K562 (cell line): ENCODE results near the gene PIGQ. TPM values are rescaled to one million over a fixed set of nuclear protein-coding genes. Genes with fewer than 3 reads are reported as not detected.
A peak's percentile ranks its signal among the peaks of the same experiment; 100 is the strongest.

ENCODE experiments used
- ATF7 ChIP-seq: fragments of 450-650 bp; IDR thresholded peaks from 2 replicates; pipeline ENCODE4 v1.7.1; 2014; ENCODE audit warnings: mild to moderate bottlenecking, moderate library complexity
- CLOCK ChIP-seq: fragments of 250-450 bp; sonication (Bioruptor Pico); IDR thresholded peaks from 2 replicates; pipeline ENCODE4 v1.4.0; 2020; ENCODE audit warnings: mild to moderate bottlenecking, moderate library complexity, borderline replicate concordance
- DACH1 ChIP-seq: fragments of 450-650 bp; IDR thresholded peaks from 2 replicates; pipeline ENCODE4 v1.6.1; 2018; ENCODE audit not compliant: partially characterized antibody
- E2F1 ChIP-seq: sonication (generic); formaldehyde crosslinking; IDR thresholded peaks from 2 replicates; pipeline ENCODE4 v1.8.1; 2023; ENCODE audit warnings: mild to moderate bottlenecking, missing genetic modification reagents, moderate library complexity
- FIP1L1 ChIP-seq: fragments of 200-400 bp; formaldehyde crosslinking; IDR thresholded peaks from 2 replicates; pipeline ENCODE4 v1.6.1; 2018; ENCODE audit warnings: mild to moderate bottlenecking, low read depth, low read length; ENCODE audit not compliant: poor library complexity, severe bottlenecking
- MLLT1 ChIP-seq, 2 experiments: fragments of 450-650 bp; IDR thresholded peaks; 2 replicates each; pipeline ENCODE4 v1.6.1; 2016
- NFXL1 ChIP-seq: fragments of 450-650 bp; formaldehyde crosslinking; IDR thresholded peaks from 2 replicates; pipeline ENCODE4 v1.4.0; 2021; ENCODE audit warnings: mild to moderate bottlenecking
- PRPF4 ChIP-seq: fragments of 200-400 bp; formaldehyde crosslinking; IDR thresholded peaks from one replicate; pipeline ENCODE4 v1.6.1; 2017; ENCODE audit warnings: low read length, low read depth, mild to moderate bottlenecking; ENCODE audit not compliant: insufficient read depth, poor library complexity, severe bottlenecking
- RNF2 ChIP-seq: sonication (generic); IDR thresholded peaks from 2 replicates; pipeline ENCODE4 v1.6.1; 2016
- U2AF1 ChIP-seq: fragments of 200-400 bp; formaldehyde crosslinking; optimal IDR thresholded peaks from 2 replicates; pipeline ENCODE3; 2017; ENCODE audit warnings: mild to moderate bottlenecking, low read depth, low read length, moderate library complexity
- ZBTB34 ChIP-seq: fragments of 250-450 bp; sonication (Bioruptor Pico); IDR thresholded peaks from 2 replicates; pipeline ENCODE4 v1.8.0; 2021; ENCODE audit warnings: mild to moderate bottlenecking, moderate library complexity
- ZNF668 ChIP-seq: fragments of 250-450 bp; sonication (Bioruptor Pico); IDR thresholded peaks from 2 replicates; pipeline ENCODE4 v1.8.0; 2022; ENCODE audit warnings: mild to moderate bottlenecking, inconsistent platforms
- polyA plus RNA-seq, 8 experiments: library from polyadenylated mRNA; depleted of rRNA in 4 of 8; stranded (reverse) in 5 of 8; unstranded in 3 of 8; fragments of >200 nt; fragmentation: Nextera tagmentation in 2 of 8; fragmentation: Illumina TruSeq in 1 of 8; extraction: Ambion mirVana in 2 of 8; extraction: Trizol in 1 of 8; gene quantifications; 2 replicates each; pipeline versions ENCODE4 v1.2.1 to v1.2.3, GENCODE V29; 2011 to 2014; ENCODE audit warnings: inconsistent platforms in 1 of 8, missing spikeins in 1 of 8
- total RNA-seq, 7 experiments: library from RNA; depleted of rRNA in 6 of 7; stranded (reverse); fragments of >200 nt in 6 of 7; fragmentation: Illumina TruSeq in 2 of 7; extraction: Trizol in 2 of 7; gene quantifications; 2 replicates each; pipeline versions ENCODE4 v1.2.1 to v1.2.3, GENCODE V29; 2011 to 2021; ENCODE audit warnings: low replicate concordance in 1 of 7
- TF ChIP-seq, protein P1 (sequence below): sonication (generic); formaldehyde crosslinking; IDR thresholded peaks from 2 replicates; pipeline ENCODE4 v1.8.1; 2022; ENCODE audit warnings: missing genetic modification reagents

The PIGQ gene
- total and polyA plus RNA-seq, 9 of the 15 experiments (the other 6 are each of a cell fraction or from before 2014, with no cell fraction given) = 0.20 to 49.6 (median 11.7) TPM

DNA sequence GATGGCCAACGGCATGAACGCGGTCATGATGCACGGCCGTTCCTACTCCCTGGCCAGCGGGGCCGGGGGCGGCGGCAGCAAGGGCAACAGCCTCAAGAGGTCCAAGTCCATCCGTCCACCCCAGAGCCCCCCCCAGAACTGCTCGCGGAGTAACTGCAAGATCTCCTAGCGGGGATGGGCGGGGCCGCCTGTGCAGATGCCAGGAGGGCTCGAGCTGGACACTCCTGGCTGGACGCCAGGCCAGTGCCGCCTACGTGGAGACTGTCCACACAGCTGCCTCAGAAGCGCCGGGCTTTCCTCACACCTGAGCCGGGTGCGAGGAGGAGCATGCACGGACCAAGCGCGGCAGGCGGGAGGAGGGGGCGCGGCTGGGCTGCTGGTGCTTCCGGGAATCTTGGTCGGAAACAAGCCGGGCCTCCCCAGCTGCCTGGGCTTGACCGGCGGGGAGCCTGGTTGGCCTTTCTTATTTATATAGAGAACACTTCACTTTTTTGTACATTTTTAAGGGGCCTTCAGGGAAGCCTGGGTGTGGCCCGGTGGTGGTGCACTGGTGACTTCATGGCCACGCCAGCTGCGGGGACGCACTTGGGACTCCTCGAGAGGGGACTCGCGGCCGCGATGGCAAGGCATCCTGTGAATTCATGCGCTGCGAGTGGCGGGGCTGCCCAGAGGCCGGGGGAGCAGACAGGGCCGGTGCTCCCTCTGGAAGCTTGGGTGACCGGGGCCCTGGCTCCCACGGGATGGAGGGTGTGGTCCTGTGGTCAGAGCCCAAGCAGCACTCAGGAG is 57.9 kb downstream of the PIGQ start (continued):
- TF ChIP-seq CLOCK (no peak), PRPF4 (no peak), MLLT1 (IDR thresholded peaks at IDR 0.05) (peak in 1 of 2 experiments; percentile 91; a peak in 1 of 4 replicates), ZBTB34 (no peak), E2F1 (no peak), ZNF668 (CRISPR knock-in tag) (no peak), U2AF1 (no peak), FIP1L1 (peak; percentile 34), RNF2 (no peak), DACH1 (no peak), NFXL1 (CRISPR knock-in tag) (no peak), ATF7 (no peak)
- TF ChIP-seq, protein P1, sequence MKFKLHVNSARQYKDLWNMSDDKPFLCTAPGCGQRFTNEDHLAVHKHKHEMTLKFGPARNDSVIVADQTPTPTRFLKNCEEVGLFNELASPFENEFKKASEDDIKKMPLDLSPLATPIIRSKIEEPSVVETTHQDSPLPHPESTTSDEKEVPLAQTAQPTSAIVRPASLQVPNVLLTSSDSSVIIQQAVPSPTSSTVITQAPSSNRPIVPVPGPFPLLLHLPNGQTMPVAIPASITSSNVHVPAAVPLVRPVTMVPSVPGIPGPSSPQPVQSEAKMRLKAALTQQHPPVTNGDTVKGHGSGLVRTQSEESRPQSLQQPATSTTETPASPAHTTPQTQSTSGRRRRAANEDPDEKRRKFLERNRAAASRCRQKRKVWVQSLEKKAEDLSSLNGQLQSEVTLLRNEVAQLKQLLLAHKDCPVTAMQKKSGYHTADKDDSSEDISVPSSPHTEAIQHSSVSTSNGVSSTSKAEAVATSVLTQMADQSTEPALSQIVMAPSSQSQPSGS = no peak
